Heart right ventricle (tissue), 16 donors: ENCODE data around the gene PLPP2. TPM values are rescaled to one million over a fixed set of nuclear protein-coding genes. Genes with fewer than 3 reads are reported as not detected.

Experiments
- ATAC-seq, 8 donors: fragments of 200-7000 bp; cut with Tn5 transposase; one replicate each; pipeline ENCODE4 v1.9.1; 2020; ENCODE audit warnings: mild to moderate bottlenecking in 8 of 8, moderate library complexity in 8 of 8, moderate number of reproducible peaks in 1 of 8
- DNase-seq, 2 donors: peaks; one replicate each; pipeline ENCODE4 v3.0.0-alpha.2; 2020
- H3K27ac ChIP-seq, 10 donors: fragments of 200-600 bp; sonication (generic) in 2 of 10; one replicate each; pipeline versions ENCODE4 v1.5.0 to v1.8.0; 2020 to 2022; ENCODE audit warnings: mild to moderate bottlenecking in 3 of 10
- H3K27me3 ChIP-seq, 7 donors: fragments of 200-600 bp; one replicate each; pipeline ENCODE4 v1.8.0; 2021 to 2022; ENCODE audit warnings: mild to moderate bottlenecking in 2 of 7
- H3K36me3 ChIP-seq, 9 donors: fragments of 200-600 bp; sonication (generic) in 1 of 9; one replicate each; pipeline versions ENCODE4 v1.5.0 to v1.8.0; 2020 to 2022; ENCODE audit warnings: mild to moderate bottlenecking in 2 of 9
- H3K4me1 ChIP-seq, 9 donors: fragments of 200-600 bp; sonication (generic) in 1 of 9; one replicate each; pipeline versions ENCODE4 v1.5.0 to v1.8.0; 2020 to 2022; ENCODE audit warnings: mild to moderate bottlenecking in 4 of 9
- H3K4me3 ChIP-seq, 10 donors: fragments of 200-600 bp; sonication (generic) in 2 of 10; one replicate each; pipeline versions ENCODE4 v1.5.0 to v1.8.0; 2020 to 2022; ENCODE audit warnings: mild to moderate bottlenecking in 7 of 10, moderate library complexity in 2 of 10
- H3K9me3 ChIP-seq, 11 donors: fragments of 200-600 bp in 10 of 11; sonication (generic) in 2 of 11; one replicate each; pipeline versions ENCODE4 v1.5.0 to v1.8.0; 2013 to 2022; ENCODE audit warnings: mild to moderate bottlenecking in 2 of 11, control low read depth in 1 of 11, moderate library complexity in 1 of 11
- CTCF ChIP-seq, 9 donors: fragments of 200-600 bp; sonication (generic) in 2 of 9; IDR thresholded peaks; one replicate each; pipeline versions ENCODE4 v1.5.0 to v1.8.0; 2021 to 2022; ENCODE audit warnings: antibody characterized with exemption in 9 of 9, mild to moderate bottlenecking in 5 of 9, moderate library complexity in 1 of 9
- WGBS, 2 donors: extraction: QIAGEN DNeasy Blood & Tissue Kit; methylation state at CpG; one replicate each; pipeline ENCODE4 v1.1.7; 2013; ENCODE audit warnings: inconsistent platforms in 1 of 2; 5-methylcytosine and 5-hydroxymethylcytosine counted together
- intact Hi-C, 10 donors: fragments of 100-400 bp; cut with DNase I; formaldehyde crosslinking; loops; one replicate each; pipeline versions ENCODE4 v1.11.1 to v1.14.2; 2022
- polyA plus RNA-seq, 2 donors: library from polyadenylated mRNA; stranded (reverse); fragments of 200-250 nt; gene quantifications; one replicate each; pipeline ENCODE4 v1.2.3, GENCODE V29; 2013
- total RNA-seq, 10 donors: library from RNA; stranded (reverse); fragmentation: NEBNext Ultra II Directional in 3 of 10; extraction: Animal tissue kit (Norgen Biotek cat#: 25700) in 3 of 10; gene quantifications; one replicate each; pipeline versions ENCODE4 v1.2.1 to v1.2.4, GENCODE V29; 2021 to 2023
- donor health status: Arrhythmogenic right ventricular cardiomyopathy.
- donor health status: ischemic (EF 13 %, LVEDD 7.1; RV severe dilation, severe dysfunction).
- donor health status: healthy with polysubstance abuse.
- donor health status: DM: no; HTN: yes; CAD: no.
- donor health status: DM: no; HTN: no; CAD: no.
- donor health status: ischemic (EF 25% LVEDD 6.9; RV normal size, moderate dysfunction).
- donor health status: ischemic (EF 25% LVEDD 5.7; RV mildly dilated, moderate dysfunction).
- donor health status: healthy.
- donor health status: DM: yes; HTN: yes; CAD: no.
- donor health status: Ischemic cardiomyopathy.
- donor health status: ischemic (EF 35%, LVEDD 5.7; RV mildly dilated, moderate dysfunction).
- donor health status: nonischemic (EF 11% LVEDD 7.7; RV severe dilation, severe dysfunction).
- donor health status: DM: yes; HTN: yes; CAD: no.
- donor health status: PGD.
- donor health status: ischemic (EF 29% LVEDD 5.4; RV normal size, mild dysfunction).
- donor health status: nonischemic (EF 23%, LVEDD 6.1; RV moderate dilation, normal function).

Gene PLPP2
- total and polyA plus RNA-seq, 12 donors = 0.14 to 2.8 (median 0.76) TPM

GRCh38 chr19:307793-308420 is 16.7 kb upstream of the PLPP2 start:
- TF ChIP-seq CTCF (IDR thresholded peaks at IDR 0.05) = no peak
- no peak for DNase-seq
- peak in 6 of 8 donors; percentile 12 to 46 (median 22) for ATAC-seq
- Histone ChIP-seq H3K27me3 (no peaks in the 10 kb centered on the region), H3K27ac (peak overlapping the region in 9 of 10 donors; percentile 43 to 86 (median 73)), H3K4me1 (peaks cover 0 to 28% (median 0%) of the 10 kb centered on the region in 9 donors), H3K4me3 (peak overlapping the region; percentile 9 to 51 (median 42)), H3K36me3 (peaks cover 12 to 69% (median 29%) of the 10 kb centered on the region in 9 donors), H3K9me3 (no peaks in the 10 kb centered on the region)
- 80 to 86% methylated on average over 21 of the region's 21 CpGs for WGBS, 2 donors
- intact Hi-C loops = loop anchor here in 1 of 10 donors (5.0 kb wide), 1 partner anchor 34 kb away; the partner anchor contains the start of gene MIER2

- Histone ChIP-seq H3K9me3 (no peaks in the 10 kb centered on the region), H3K4me1 (peaks cover 0 to 28% (median 0%) of the 10 kb centered on the region in 9 donors), H3K27me3 (no peaks in the 10 kb centered on the region), H3K36me3 (peaks cover 12 to 68% (median 29%) of the 10 kb centered on the region in 9 donors), H3K27ac (peak overlapping the region in 8 of 10 donors; percentile 5 to 84 (median 60)), H3K4me3 (peak overlapping the region in 4 of 10 donors; percentile 40 to 51 (median 45))
- 96% methylated on average over 26 of the region's 26 CpGs for WGBS, 2 donors
- ATAC-seq = no peak
- no peak for DNase-seq
- intact Hi-C loops = loop anchor here in 1 of 10 donors (5.0 kb wide), 1 partner anchor 35 kb away; the partner anchor contains the start of gene MIER2
- no peak for TF ChIP-seq CTCF (IDR thresholded peaks at IDR 0.05)
Observed at GRCh38 chr19:307111-307531, 15.9 kb upstream of the PLPP2 start.

GRCh38 chr19:306151-306900 is 15.1 kb upstream of the PLPP2 start:
- no peak for DNase-seq

More at GRCh38 chr19:306151-306900, 15.1 kb upstream of the PLPP2 start:
- TF ChIP-seq CTCF (IDR thresholded peaks at IDR 0.05) = no peak
- Histone ChIP-seq H3K27ac (peak overlapping the region in 6 of 10 donors; percentile 5 to 84 (median 60)), H3K9me3 (no peaks in the 10 kb centered on the region), H3K4me3 (peak overlapping the region in 1 of 10 donors; percentile 43), H3K4me1 (peaks cover 0 to 27% (median 0%) of the 10 kb centered on the region in 9 donors), H3K27me3 (no peaks in the 10 kb centered on the region), H3K36me3 (peaks cover 8 to 60% (median 29%) of the 10 kb centered on the region in 9 donors)
- intact Hi-C loops = loop anchor here in 1 of 10 donors (5.0 kb wide), 1 partner anchor 36 kb away; the partner anchor contains the start of gene MIER2
- peak in 2 of 8 donors; percentile 2 to 37 for ATAC-seq
- 93 to 94% methylated on average over 42 to 50 of the region's 50 CpGs for WGBS, 2 donors
